GM23248 (cell line): ENCODE data around the gene CRK.

Experiments used
- EZH2 ChIP-seq: fragments of 200-600 bp; sonication (generic); IDR thresholded peaks from 2 replicates; pipeline ENCODE4 v1.6.1; 2018; ENCODE audit warnings: antibody characterized with exemption, mild to moderate bottlenecking; ENCODE audit not compliant: insufficient read depth, poor library complexity, severe bottlenecking
- EZH2phosphoT487 ChIP-seq: fragments of 200-600 bp; sonication (generic); IDR thresholded peaks from 2 replicates; pipeline ENCODE4 v1.6.1; 2018; ENCODE audit warnings: antibody characterized with exemption, moderate library complexity, mild to moderate bottlenecking, low read depth; ENCODE audit not compliant: insufficient read depth

DNA sequence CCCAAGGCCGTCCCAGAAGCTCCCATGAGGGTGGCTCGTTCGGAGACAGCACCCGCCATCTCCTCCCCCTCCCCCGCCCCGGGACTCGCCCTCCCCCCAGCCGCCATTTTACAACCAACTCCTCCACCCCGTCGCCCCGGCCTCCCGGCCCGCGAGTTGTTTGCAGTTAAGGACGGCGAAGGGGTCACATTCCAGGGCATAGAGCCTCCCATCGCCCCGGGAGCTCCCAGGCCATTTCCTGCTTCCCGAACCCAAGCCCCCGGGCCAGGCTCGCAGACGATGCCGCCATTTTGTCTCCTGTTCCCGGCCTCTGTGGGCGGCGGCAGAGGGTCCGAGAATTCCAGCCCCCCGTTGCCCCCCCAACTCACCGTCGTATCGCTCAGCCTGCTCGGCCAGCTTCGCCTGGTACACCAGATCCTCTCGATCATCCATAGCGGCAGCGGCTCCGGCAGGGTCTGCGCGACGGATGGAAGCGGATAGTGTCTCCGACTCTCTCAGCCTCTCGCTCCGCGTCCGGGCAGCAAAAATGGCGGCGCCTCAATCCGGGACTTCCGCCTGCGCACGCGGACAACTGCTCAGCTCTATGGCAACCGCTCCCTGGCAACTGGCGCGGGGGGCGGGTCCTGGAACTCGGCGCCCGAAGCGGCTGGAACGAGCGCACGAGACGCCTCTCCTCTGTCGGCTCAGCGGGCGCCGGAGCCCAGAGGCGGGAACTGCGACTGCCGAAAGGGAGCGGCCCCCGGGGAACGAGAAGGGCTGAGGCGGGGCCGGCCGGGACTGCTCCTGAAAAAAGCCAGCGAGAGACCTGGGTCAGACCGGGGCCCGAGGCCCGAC, 56.1 kb downstream of the CRK start, which contains the start of gene YWHAE:
- no peak for TF ChIP-seq EZH2
- no peak for TF ChIP-seq EZH2phosphoT487
